Cortex of kidney (tissue), 1 donor: ENCODE measurements around the gene ANKS3.
"Not testable (repeated sequence)": the region's sequence is repeated elsewhere in the genome, so short reads cannot be mapped to it uniquely, and the experiment has no call there.

Source experiments
- DNase-seq: peaks from one replicate; lab custom pipeline; 2025; lab: John Stamatoyannopoulos, UW

The ANKS3 gene

GRCh38 chr16:4667203-4667963 is 66.7 kb downstream of the ANKS3 start:
- DNase-seq, result no peak

- DNase-seq, result no peak
These were observed 67.4 kb downstream of the ANKS3 start for GRCh38 chr16:4666537-4667202.

GRCh38 chr16:4664538-4665418 is 69.3 kb downstream of the ANKS3 start:
- DNase-seq, result no peak

- no peak for DNase-seq
These were observed 70.2 kb downstream of the ANKS3 start for GRCh38 chr16:4663777-4664465.

- DNase-seq, result no peak
These were observed 70.7 kb downstream of the ANKS3 start for GRCh38 chr16:4663465-4663776.

- DNase-seq, result no peak
These were observed 72.4 kb downstream of the ANKS3 start for GRCh38 chr16:4661661-4662060.

- no peak for DNase-seq
These were observed 73.5 kb downstream of the ANKS3 start for GRCh38 chr16:4660454-4661007.

- no peak for DNase-seq
These were observed 74.4 kb downstream of the ANKS3 start for GRCh38 chr16:4659363-4660353.

- DNase-seq, result no peak
These were observed 77.1 kb downstream of the ANKS3 start for GRCh38 chr16:4656695-4657686.

- no peak for DNase-seq
These were observed 77.8 kb downstream of the ANKS3 start for GRCh38 chr16:4656221-4656620.

- DNase-seq, result no peak
These were observed 78.3 kb downstream of the ANKS3 start for GRCh38 chr16:4655801-4656200.

- DNase-seq, result no peak
These were observed 79.0 kb downstream of the ANKS3 start for GRCh38 chr16:4654964-4655590.

GRCh38 chr16:4654011-4654963 is 79.8 kb downstream of the ANKS3 start:
- no peak for DNase-seq

GRCh38 chr16:4652561-4652960 is 81.5 kb downstream of the ANKS3 start:
- DNase-seq, result no peak

- DNase-seq, result no peak
These were observed 82.2 kb downstream of the ANKS3 start for GRCh38 chr16:4651827-4652226.

GRCh38 chr16:4650443-4651074 is 83.5 kb downstream of the ANKS3 start:
- not testable (repeated sequence) for DNase-seq

GRCh38 chr16:4649744-4650442 is 84.2 kb downstream of the ANKS3 start:
- DNase-seq, result no peak
